Measurements from ENCODE around the gene MAPKAP1.

DNA sequence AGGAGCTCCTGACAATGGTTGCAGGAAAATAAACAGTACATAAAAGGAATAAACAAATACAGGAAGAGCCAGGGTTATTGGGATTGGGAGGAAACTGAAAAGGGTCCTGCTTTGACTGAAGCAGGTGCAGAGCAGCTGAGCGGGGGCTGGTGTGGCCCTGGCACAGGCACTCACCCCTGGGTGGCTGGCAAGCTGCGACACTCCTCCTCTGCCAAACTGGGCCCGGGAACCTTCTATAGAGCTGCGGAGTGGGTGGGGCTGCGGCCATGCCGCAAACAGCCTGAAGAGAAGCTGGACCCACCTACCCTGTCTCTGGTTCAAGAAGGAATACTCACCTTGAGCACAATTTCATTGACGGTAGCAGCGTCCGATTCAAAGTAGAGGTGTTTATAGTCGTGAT, 262.8 kb downstream of the MAPKAP1 start:
- TF ChIP-seq, protein P1, sequence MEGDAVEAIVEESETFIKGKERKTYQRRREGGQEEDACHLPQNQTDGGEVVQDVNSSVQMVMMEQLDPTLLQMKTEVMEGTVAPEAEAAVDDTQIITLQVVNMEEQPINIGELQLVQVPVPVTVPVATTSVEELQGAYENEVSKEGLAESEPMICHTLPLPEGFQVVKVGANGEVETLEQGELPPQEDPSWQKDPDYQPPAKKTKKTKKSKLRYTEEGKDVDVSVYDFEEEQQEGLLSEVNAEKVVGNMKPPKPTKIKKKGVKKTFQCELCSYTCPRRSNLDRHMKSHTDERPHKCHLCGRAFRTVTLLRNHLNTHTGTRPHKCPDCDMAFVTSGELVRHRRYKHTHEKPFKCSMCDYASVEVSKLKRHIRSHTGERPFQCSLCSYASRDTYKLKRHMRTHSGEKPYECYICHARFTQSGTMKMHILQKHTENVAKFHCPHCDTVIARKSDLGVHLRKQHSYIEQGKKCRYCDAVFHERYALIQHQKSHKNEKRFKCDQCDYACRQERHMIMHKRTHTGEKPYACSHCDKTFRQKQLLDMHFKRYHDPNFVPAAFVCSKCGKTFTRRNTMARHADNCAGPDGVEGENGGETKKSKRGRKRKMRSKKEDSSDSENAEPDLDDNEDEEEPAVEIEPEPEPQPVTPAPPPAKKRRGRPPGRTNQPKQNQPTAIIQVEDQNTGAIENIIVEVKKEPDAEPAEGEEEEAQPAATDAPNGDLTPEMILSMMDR (IDR thresholded peaks at IDR 0.05), result no peak
- no peak for TF ChIP-seq POLR2AphosphoS5 (IDR thresholded peaks at IDR 0.05; ENCODE audit: insufficient read depth in 1 of 2, low read depth in 1 of 2)

All from vagina (tissue), 2 donors.